Measurements from ENCODE around the gene GRK5.

DNA sequence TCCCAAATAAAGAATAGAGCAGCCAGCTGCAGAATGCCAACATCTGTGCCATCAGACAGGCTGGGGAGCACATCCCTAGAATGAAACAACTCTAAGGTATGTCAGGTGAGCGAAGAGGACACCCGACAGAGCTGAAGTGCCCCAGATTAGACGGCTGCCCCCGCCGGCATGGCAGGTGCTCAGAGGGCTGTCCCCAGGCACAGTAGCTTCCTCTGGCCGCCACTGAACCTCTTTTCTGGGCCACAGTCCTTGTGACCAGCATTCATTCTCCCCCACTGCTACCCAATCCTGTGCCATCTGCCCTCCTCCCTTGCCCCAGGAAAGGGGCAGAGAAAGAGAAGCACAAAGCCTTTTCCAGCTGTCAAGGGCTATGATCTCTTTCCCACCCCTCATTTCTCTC lies 293.4 kb downstream of the GRK5 start:
- TF ChIP-seq EZH2 (IDR thresholded peaks at IDR 0.05) (no peak), POLR2AphosphoS5 (IDR thresholded peaks at IDR 0.05; ENCODE audit: borderline replicate concordance, low read depth, low read length) (no peak), FOXP2 (optimal IDR thresholded peaks at IDR 0.05; ENCODE audit: control extremely low read depth, extremely low read length, insufficient read depth) (no peak)
